IMR-90 (cell line): ENCODE results near the gene TEC. TPM values are rescaled to one million over a fixed set of nuclear protein-coding genes. Genes with fewer than 3 reads are reported as not detected.

Experiments
- ATAC-seq: fragments of 200-7000 bp; cut with Tn5 transposase; 2 replicates; pipeline ENCODE4 v1.9.1; 2020; ENCODE audit warnings: low read depth, mild to moderate bottlenecking, moderate library complexity
- BruUV-seq: library from RNA; stranded (reverse); fragments of 400-500 nt; replicated peaks from 2 replicates; lab custom pipeline; 2021; lab: Mats Ljungman, UMichigan
- CTCF ChIA-PET: fragments of 300-600 bp; formaldehyde crosslinking; extraction: SDS; loops from one replicate; lab custom pipeline; 2021; ENCODE audit warnings: antibody characterized with exemption; lab: Yijun Ruan, JAX
- POLR2A ChIA-PET: fragments of 300-600 bp; sonication (Branson Sonifier 250); formaldehyde crosslinking; loops from one replicate; lab custom pipeline; 2022; ENCODE audit warnings: antibody characterized with exemption; ENCODE audit not compliant: unreplicated experiment; lab: Charles Lee
- DNase-seq: peaks from one replicate; pipeline ENCODE4 v3.0.0; 2013
- H2AFZ ChIP-seq: replicated peaks from 2 replicates; pipeline ENCODE3; 2013; ENCODE audit warnings: low read length, mild to moderate bottlenecking; ENCODE audit not compliant: poor library complexity
- H2AK5ac ChIP-seq: 2 replicates; pipeline ENCODE4 v1.6.1; 2013; ENCODE audit warnings: low read depth, low read length, inconsistent platforms
- H2AK9ac ChIP-seq: replicated peaks from 2 replicates; pipeline ENCODE3; 2013; ENCODE audit warnings: mild to moderate bottlenecking, low read depth, low read length, moderate library complexity; ENCODE audit not compliant: poor library complexity
- H2BK120ac ChIP-seq: 2 replicates; pipeline ENCODE4 v1.6.1; 2013; ENCODE audit warnings: low read depth, low read length, inconsistent platforms
- H2BK15ac ChIP-seq: 3 replicates; pipeline ENCODE4 v1.6.1; 2013; ENCODE audit warnings: low read depth, low read length, inconsistent platforms
- H2BK20ac ChIP-seq: 2 replicates; pipeline ENCODE4 v1.6.1; 2013; ENCODE audit warnings: low read depth, mild to moderate bottlenecking, inconsistent platforms, low read length, moderate library complexity
- H2BK5ac ChIP-seq: 2 replicates; pipeline ENCODE4 v1.6.1; 2013; ENCODE audit warnings: mild to moderate bottlenecking, low read depth, low read length, inconsistent platforms; ENCODE audit not compliant: poor library complexity, severe bottlenecking
- H3K14ac ChIP-seq: replicated peaks from 2 replicates; pipeline ENCODE4 v1.6.1; 2013; ENCODE audit warnings: low read depth, low read length, inconsistent platforms
- H3K18ac ChIP-seq: 2 replicates; pipeline ENCODE4 v1.6.1; 2013; ENCODE audit warnings: low read depth, low read length, control low read depth
- H3K23ac ChIP-seq: 2 replicates; pipeline ENCODE4 v1.6.1; 2013; ENCODE audit warnings: low read depth, low read length, inconsistent platforms
- H3K27ac ChIP-seq: 2 replicates; pipeline ENCODE4 v1.5.1; 2013; ENCODE audit warnings: mild to moderate bottlenecking, control low read depth, low read length; ENCODE audit not compliant: insufficient read depth
- H3K27me3 ChIP-seq: 2 replicates; pipeline ENCODE4 v1.6.1; 2013; ENCODE audit warnings: low read length; ENCODE audit not compliant: control insufficient read depth, insufficient read depth
- H3K36me3 ChIP-seq: 2 replicates; pipeline ENCODE4 v1.6.1; 2013; ENCODE audit warnings: low read length, mixed read lengths; ENCODE audit not compliant: control insufficient read depth, insufficient read depth
- H3K4ac ChIP-seq: 2 replicates; pipeline ENCODE4 v1.6.1; 2013; ENCODE audit warnings: low read depth, low read length, inconsistent platforms
- H3K4me1 ChIP-seq: 2 replicates; pipeline ENCODE4 v1.6.1; 2013; ENCODE audit warnings: low read length, mixed read lengths; ENCODE audit not compliant: control insufficient read depth, insufficient read depth
- H3K4me2 ChIP-seq: 2 replicates; pipeline ENCODE4 v1.6.1; 2013; ENCODE audit warnings: low read depth, mild to moderate bottlenecking, control low read depth, low read length, moderate library complexity
- H3K4me3 ChIP-seq: 2 replicates; pipeline ENCODE4 v1.5.1; 2013; ENCODE audit warnings: low read depth, mild to moderate bottlenecking, control low read depth, low read length, moderate library complexity; ENCODE audit not compliant: insufficient read depth
- H3K56ac ChIP-seq: 2 replicates; pipeline ENCODE4 v1.6.1; 2013; ENCODE audit warnings: low read length, inconsistent platforms; ENCODE audit not compliant: insufficient read depth; ENCODE audit errors: extremely low read depth
- H3K79me1 ChIP-seq, 2 experiments: 2 replicates each; pipeline ENCODE4 v1.6.1; 2013; ENCODE audit warnings: low read length in 2 of 2, inconsistent platforms in 1 of 2, low read depth in 1 of 2
- H3K9ac ChIP-seq: 2 replicates; pipeline ENCODE4 v1.6.1; 2013; ENCODE audit warnings: low read depth, low read length, control low read depth
- H3K9me1 ChIP-seq: 2 replicates; pipeline ENCODE4 v1.6.1; 2013; ENCODE audit warnings: low read length, inconsistent platforms; ENCODE audit not compliant: insufficient read depth
- H3K9me3 ChIP-seq: 2 replicates; pipeline ENCODE4 v1.6.1; 2013; ENCODE audit warnings: low read length; ENCODE audit not compliant: control insufficient read depth, insufficient read depth
- H4K20me1 ChIP-seq: 2 replicates; pipeline ENCODE4 v1.6.1; 2013; ENCODE audit warnings: low read length, inconsistent platforms; ENCODE audit not compliant: insufficient read depth
- H4K5ac ChIP-seq: 2 replicates; pipeline ENCODE4 v1.6.1; 2013; ENCODE audit warnings: mild to moderate bottlenecking, low read depth, low read length, control low read depth
- H4K8ac ChIP-seq, 2 experiments: 2 replicates each; pipeline ENCODE4 v1.6.1; 2013; ENCODE audit warnings: low read depth in 2 of 2, low read length in 2 of 2, control low read depth in 1 of 2, inconsistent platforms in 1 of 2
- H4K91ac ChIP-seq: 2 replicates; pipeline ENCODE4 v1.6.1; 2013; ENCODE audit warnings: low read depth, low read length, inconsistent platforms; ENCODE audit not compliant: insufficient read depth
- CEBPB ChIP-seq: IDR thresholded peaks from 2 replicates; pipeline ENCODE4 v1.6.1; 2012; ENCODE audit warnings: low read depth, low read length, improper control_type of control experiment
- MAFK ChIP-seq: IDR thresholded peaks from 2 replicates; pipeline ENCODE4 v1.6.1; 2012; ENCODE audit warnings: low read depth, low read length, improper control_type of control experiment
- WGBS, 2 experiments: methylation state at CpG; one replicate each; pipeline versions ENCODE4 v1.1.5 to v1.1.7; 2013; ENCODE audit warnings: missing lambda C conversion rate in 2 of 2; ENCODE audit not compliant: insufficient read length in 1 of 2; ENCODE audit errors: extremely low coverage in 2 of 2; 5-methylcytosine and 5-hydroxymethylcytosine counted together
- dilution Hi-C: fragments of 300-500 bp; cut with HindIII; formaldehyde crosslinking; loops from one replicate; pipeline ENCODE4 v1.14.3; 2018; ENCODE audit warnings: low sequenced_read_pairs; ENCODE audit not compliant: unreplicated experiment
- in situ Hi-C: fragments of 300-500 bp; cut with MboI; formaldehyde crosslinking; loops from 3 replicates; pipeline ENCODE4 v1.14.3; 2019; ENCODE audit warnings: low sequenced_read_pairs, inconsistent platforms, mixed read lengths
- intact Hi-C: fragments of 100-400 bp; cut with micrococcal nuclease; formaldehyde crosslinking; loops from 2 replicates; pipeline ENCODE4 v1.10.0; 2022
- polyA plus RNA-seq, 3 experiments: library from polyadenylated mRNA; depleted of rRNA; stranded (reverse); fragments of >200 nt; gene quantifications; 2 replicates each; pipeline ENCODE4 v1.2.3, GENCODE V29; 2012; ENCODE audit warnings: low replicate concordance in 1 of 3
- total RNA-seq: library from RNA; depleted of rRNA; stranded (reverse); fragments of >200 nt; gene quantifications from 2 replicates; pipeline ENCODE4 v1.2.3, GENCODE V29; 2012

Gene TEC
- total and polyA plus RNA-seq, 2 of the 4 experiments (the other 2 are of a cell fraction): 0.39 to 0.54 TPM

- Histone ChIP-seq H3K27me3 (no peaks in the 10 kb centered on the region), H3K56ac (no peak overlapping the region), H4K8ac (no peak overlapping the region), H2BK5ac (no peak overlapping the region), H2BK15ac (no peak overlapping the region), H3K9ac (no peak overlapping the region), H2BK20ac (no peak overlapping the region), H4K91ac (no peak overlapping the region), H3K9me1 (peaks cover 5% of the 10 kb centered on the region), H3K4ac (no peak overlapping the region), H3K9me3 (no peaks in the 10 kb centered on the region), H3K23ac (no peak overlapping the region), H4K5ac (no peak overlapping the region), H2BK120ac (no peak overlapping the region), H2AFZ (no peak overlapping the region), H3K27ac (no peak overlapping the region), H3K4me1 (peaks cover 5% of the 10 kb centered on the region), H3K36me3 (no peaks in the 10 kb centered on the region), H3K18ac (no peak overlapping the region), H4K20me1 (no peaks in the 10 kb centered on the region), H3K4me2 (no peak overlapping the region), H3K14ac (no peak overlapping the region), H2AK5ac (no peak overlapping the region), H3K79me1 (no peaks in the 10 kb centered on the region), H2AK9ac (no peak overlapping the region), H3K4me3 (no peak overlapping the region)
- intact Hi-C loops (no loop called here), dilution Hi-C loops (no loop called here), in situ Hi-C loops (no loop called here)
- BruUV-seq: no TSS peak
- ATAC-seq (no peak), DNase-seq (peak; percentile 29)
- POLR2A ChIA-PET: no interaction called here
- CTCF ChIA-PET: no interaction called here
- TF ChIP-seq MAFK (no peak), CEBPB (peak; percentile 65)
- WGBS, 2 experiments: no CpG with 5 or more reads among the region's 2 CpGs
Measured at GRCh38 chr4:48297256-48297846, 27.7 kb upstream of the TEC start.
